HG03025 (cell line): ENCODE measurements around the gene MRPL57.
"Not testable (repeated sequence)": the region's sequence is repeated elsewhere in the genome, so short reads cannot be mapped to it uniquely, and the experiment has no call there.

Experiments used
- ATAC-seq: cut with Tn5 transposase; IDR thresholded peaks from one replicate; pipeline ENCODE4 v1.9.1; 2021; ENCODE audit warnings: mild to moderate bottlenecking, moderate library complexity; ENCODE audit not compliant: unreplicated experiment, low FRiP score

The MRPL57 gene

GRCh38 chr13:21176215-21176981, at the start of gene MRPL57, which contains the start of gene SKA3:
Gene MRPL57, plus strand, starts transcription at chr13:21176658. Its CDS starts 259 bp downstream, at chr13:21176917.
Gene SKA3, minus strand, starts transcription at chr13:21176552. Its CDS starts 75 bp downstream, at chr13:21176477.
- peak; percentile 93 for ATAC-seq

GRCh38 chr13:21130116-21130515, 46.3 kb upstream of the MRPL57 start:
- ATAC-seq = no peak

GRCh38 chr13:21133077-21133476, 43.4 kb upstream of the MRPL57 start:
- ATAC-seq = no peak

GRCh38 chr13:21134475-21134874, 42.0 kb upstream of the MRPL57 start:
- no peak for ATAC-seq

- not testable (repeated sequence) for ATAC-seq
Observed at GRCh38 chr13:21135833-21136232, 40.6 kb upstream of the MRPL57 start.

- ATAC-seq = no peak
Observed at GRCh38 chr13:21137696-21138095, 38.8 kb upstream of the MRPL57 start.

GRCh38 chr13:21138561-21138960, 37.9 kb upstream of the MRPL57 start:
- no peak for ATAC-seq

GRCh38 chr13:21139374-21139773, 37.1 kb upstream of the MRPL57 start:
- ATAC-seq = no peak

- no peak for ATAC-seq
Observed at GRCh38 chr13:21142766-21143165, 33.7 kb upstream of the MRPL57 start.

GRCh38 chr13:21147827-21148226, 28.6 kb upstream of the MRPL57 start:
- no peak for ATAC-seq

GRCh38 chr13:21148557-21149258, 27.8 kb upstream of the MRPL57 start:
- no peak for ATAC-seq

- no peak for ATAC-seq
Observed at GRCh38 chr13:21149568-21149967, 26.9 kb upstream of the MRPL57 start.

GRCh38 chr13:21150013-21150412, 26.4 kb upstream of the MRPL57 start:
- no peak for ATAC-seq

GRCh38 chr13:21152251-21152899, 24.1 kb upstream of the MRPL57 start:
- ATAC-seq = no peak

GRCh38 chr13:21164631-21165030, 11.8 kb upstream of the MRPL57 start:
- no peak for ATAC-seq

- ATAC-seq = not testable (repeated sequence)
Observed at GRCh38 chr13:21165606-21166005, 10.9 kb upstream of the MRPL57 start.

GRCh38 chr13:21171420-21171819, 5.0 kb upstream of the MRPL57 start:
- no peak for ATAC-seq

- ATAC-seq = not testable (repeated sequence)
Observed at GRCh38 chr13:21173767-21174166, 2.7 kb upstream of the MRPL57 start.

- ATAC-seq = no peak
Observed at GRCh38 chr13:21175656-21176214, 723 bp upstream of the MRPL57 start.

GRCh38 chr13:21176982-21177284, 475 bp downstream of the MRPL57 start:
- ATAC-seq = peak; percentile 38

- no peak for ATAC-seq
Observed at GRCh38 chr13:21181671-21182070, 5.2 kb downstream of the MRPL57 start.
